HCT116 (cell line): ENCODE data around the gene EIF4E1B. TPM values are rescaled to one million over a fixed set of nuclear protein-coding genes. Genes with fewer than 3 reads are reported as not detected.

Experiments
- ATAC-seq: fragments of 200-7000 bp; cut with Tn5 transposase; 2 replicates; pipeline ENCODE4 v1.9.1; 2020; ENCODE audit warnings: mild to moderate bottlenecking, moderate library complexity
- BruUV-seq: library from RNA; stranded (reverse); fragments of 400-500 nt; replicated peaks from 2 replicates; lab custom pipeline; 2021; lab: Mats Ljungman, UMichigan
- CTCF ChIA-PET: fragments of 300-600 bp; sonication (Branson Sonifier 250); formaldehyde crosslinking; loops from one replicate; lab custom pipeline; 2021; ENCODE audit warnings: antibody characterized with exemption; lab: Charles Lee
- POLR2A ChIA-PET: fragments of 300-600, 350-600 bp; sonication (Branson Sonifier 250); formaldehyde crosslinking; loops from one replicate; lab custom pipeline; 2021; ENCODE audit warnings: antibody characterized with exemption; lab: Charles Lee
- RAD21 ChIA-PET, 2 experiments: fragments of 300-600 bp; sonication (Branson Sonifier 250); formaldehyde crosslinking; loops; one replicate each; lab custom pipeline; 2023; ENCODE audit warnings: low total read pairs in 2 of 2; ENCODE audit not compliant: uncharacterized antibody in 2 of 2, unreplicated experiment in 2 of 2, low non-redundant PET in 1 of 2; lab: Charles Lee
- DNase-seq: peaks from one replicate; pipeline ENCODE4 v3.0.0-alpha.2; 2010; ENCODE audit warnings: low read depth, low spot score
- H2AFZ ChIP-seq: fragments of 200-600 bp; shearing (Covaris generic), sonication (generic); 2 replicates; pipeline ENCODE4 v1.6.1; 2017; ENCODE audit warnings: low read depth, mixed run types, mixed read lengths, antibody characterized with exemption, low read length; ENCODE audit not compliant: poor library complexity, severe bottlenecking
- H3K27ac ChIP-seq: 2 replicates; pipeline ENCODE4 v1.5.1; 2012; ENCODE audit warnings: low read depth, low read length
- H3K27me3 ChIP-seq: fragments of 200-600 bp; sonication (generic); 2 replicates; pipeline ENCODE4 v1.6.1; 2016; ENCODE audit warnings: mixed run types, low read length, mixed read lengths; ENCODE audit not compliant: insufficient read depth
- H3K36me3 ChIP-seq, 2 experiments: fragments of 200-500 bp in 1 of 2; fragments of 200-600 bp in 1 of 2; sonication (Bioruptor generic) in 1 of 2; sonication (generic) in 1 of 2; 2 replicates each; pipeline versions ENCODE4 v1.5.1 to v1.6.1; 2014 to 2016; ENCODE audit warnings: low read length in 2 of 2, inconsistent platforms in 1 of 2, mixed read lengths in 1 of 2, mixed run types in 1 of 2; ENCODE audit not compliant: insufficient read depth in 2 of 2, control insufficient read depth in 1 of 2
- H3K4me1 ChIP-seq, 2 experiments: fragments of 200-600 bp in 1 of 2; sonication (generic) in 1 of 2; 2 replicates each; pipeline versions ENCODE4 v1.5.1 to v1.6.1; 2012 to 2017; ENCODE audit warnings: low read length in 2 of 2, inconsistent platforms in 1 of 2, mild to moderate bottlenecking in 1 of 2, mixed read lengths in 1 of 2, mixed run types in 1 of 2, moderate library complexity in 1 of 2; ENCODE audit not compliant: insufficient read depth in 2 of 2, control insufficient read depth in 1 of 2
- H3K4me2 ChIP-seq: fragments of 200-600 bp; sonication (generic); 2 replicates; pipeline ENCODE4 v1.6.1; 2017; ENCODE audit warnings: mixed run types, low read length, mixed read lengths
- H3K4me3 ChIP-seq, 2 experiments: fragments of 200-600 bp in 1 of 2; sonication (generic) in 1 of 2; replicated peaks in 1 of 2; 2 replicates each; pipeline ENCODE4 v1.5.1; 2011 to 2016; ENCODE audit warnings: low read length in 2 of 2, control low read depth in 1 of 2, low read depth in 1 of 2, mild to moderate bottlenecking in 1 of 2, mixed read lengths in 1 of 2, mixed run types in 1 of 2
- H3K79me2 ChIP-seq: fragments of 200-600 bp; sonication (generic); 2 replicates; pipeline ENCODE4 v1.6.1; 2017; ENCODE audit warnings: mild to moderate bottlenecking, mixed run types, low read length, moderate library complexity, mixed read lengths; ENCODE audit not compliant: insufficient read depth
- H3K9ac ChIP-seq: fragments of 200-600 bp; sonication (generic); 2 replicates; pipeline ENCODE4 v1.6.1; 2016; ENCODE audit warnings: low read length, mixed read lengths
- H3K9me2 ChIP-seq: fragments of 200-600 bp; sonication (generic), shearing (Covaris generic); 2 replicates; pipeline ENCODE4 v1.6.1; 2017; ENCODE audit warnings: mixed run types, mild to moderate bottlenecking, moderate library complexity; ENCODE audit not compliant: insufficient read depth
- H3K9me3 ChIP-seq, 2 experiments: fragments of 200-500 bp in 1 of 2; fragments of 200-600 bp in 1 of 2; sonication (Bioruptor generic) in 1 of 2; sonication (generic) in 1 of 2; 2 replicates each; pipeline ENCODE4 v1.6.1; 2014 to 2017; ENCODE audit warnings: low read length in 2 of 2, mixed read lengths in 2 of 2, inconsistent platforms in 1 of 2, low read depth in 1 of 2, mild to moderate bottlenecking in 1 of 2, mixed run types in 1 of 2, moderate library complexity in 1 of 2; ENCODE audit not compliant: control insufficient read depth in 1 of 2, insufficient read depth in 1 of 2
- H4K20me1 ChIP-seq: fragments of 200-600 bp; sonication (generic), shearing (Covaris generic); 2 replicates; pipeline ENCODE4 v1.6.1; 2017; ENCODE audit warnings: mixed run types, mild to moderate bottlenecking, moderate library complexity; ENCODE audit not compliant: insufficient read depth
- ATF3 ChIP-seq: IDR thresholded peaks from 2 replicates; pipeline ENCODE4 v1.6.1; 2012
- CBX3 ChIP-seq: IDR thresholded peaks from 2 replicates; pipeline ENCODE4 v1.6.1; 2012; ENCODE audit warnings: low read depth
- CEBPB ChIP-seq: IDR thresholded peaks from 2 replicates; pipeline ENCODE4 v1.6.1; 2012; ENCODE audit warnings: low read depth
- CTCF ChIP-seq, 3 experiments: fragments of 200-600 bp in 1 of 3; sonication (generic) in 1 of 3; IDR thresholded peaks in 2 of 3; conservative IDR thresholded peaks in 1 of 3; 2 replicates each; pipeline ENCODE4 v1.5.1; 2012 to 2017; ENCODE audit warnings: low read depth in 2 of 3, low read length in 2 of 3, antibody characterized with exemption in 1 of 3, borderline replicate concordance in 1 of 3, control low read depth in 1 of 3, mild to moderate bottlenecking in 1 of 3, mixed read lengths in 1 of 3, mixed run types in 1 of 3, moderate library complexity in 1 of 3; ENCODE audit not compliant: insufficient read depth in 1 of 3
- EGR1 ChIP-seq: IDR thresholded peaks from 2 replicates; pipeline ENCODE4 v1.6.1; 2012; ENCODE audit warnings: low read depth
- ELF1 ChIP-seq: IDR thresholded peaks from 2 replicates; pipeline ENCODE4 v1.6.1; 2012; ENCODE audit warnings: low read depth, borderline replicate concordance
- EZH2 ChIP-seq: fragments of 200-600 bp; sonication (generic); IDR thresholded peaks from 2 replicates; pipeline ENCODE4 v1.6.1; 2017; ENCODE audit warnings: antibody characterized with exemption, mixed run types
- EZH2phosphoT487 ChIP-seq: fragments of 200-600 bp; IDR thresholded peaks from 2 replicates; pipeline ENCODE4 v1.6.1; 2018; ENCODE audit warnings: antibody characterized with exemption, borderline replicate concordance
- FOSL1 ChIP-seq: IDR thresholded peaks from 2 replicates; pipeline ENCODE4 v1.6.1; 2012; ENCODE audit warnings: low read depth
- JUND ChIP-seq: IDR thresholded peaks from 2 replicates; pipeline ENCODE4 v1.6.1; 2012
- POLR2A ChIP-seq: IDR thresholded peaks from 2 replicates; pipeline ENCODE4 v1.7.0; 2011; ENCODE audit warnings: borderline replicate concordance; ENCODE audit not compliant: insufficient read depth, insufficient read length; ENCODE audit errors: extremely low read depth
- SP1 ChIP-seq: IDR thresholded peaks from 2 replicates; pipeline ENCODE4 v1.6.1; 2012; ENCODE audit warnings: low read depth
- SRF ChIP-seq: IDR thresholded peaks from 2 replicates; pipeline ENCODE4 v1.6.1; 2012; ENCODE audit warnings: low read depth
- YY1 ChIP-seq: IDR thresholded peaks from 2 replicates; pipeline ENCODE4 v1.6.1; 2011; ENCODE audit warnings: low read length, low read depth, moderate library complexity, mild to moderate bottlenecking; ENCODE audit not compliant: insufficient replicate concordance; ENCODE audit errors: extremely low read depth
- ZBTB33 ChIP-seq: IDR thresholded peaks from 2 replicates; pipeline ENCODE4 v1.6.1; 2011; ENCODE audit warnings: mild to moderate bottlenecking, low read length, moderate library complexity; ENCODE audit not compliant: insufficient replicate concordance; ENCODE audit errors: extremely low read depth
- ZFX ChIP-seq: fragments of 450-650 bp; IDR thresholded peaks from 2 replicates; pipeline ENCODE4 v1.6.1; 2017
- intact Hi-C: fragments of 100-400 bp; cut with micrococcal nuclease; formaldehyde crosslinking; loops from 2 replicates; pipeline ENCODE4 v1.10.0; 2022
- total RNA-seq: library from RNA; stranded (reverse); gene quantifications from one replicate; pipeline ENCODE4 v1.2.1, GENCODE V29; 2021; ENCODE audit not compliant: unreplicated experiment
- TF ChIP-seq, protein P1 (sequence below): IDR thresholded peaks from 2 replicates; pipeline ENCODE4 v1.6.1; 2012
- TF ChIP-seq, protein P2 (sequence below): IDR thresholded peaks from 2 replicates; pipeline ENCODE4 v1.6.1; 2012; ENCODE audit warnings: low read depth

Gene EIF4E1B
- total RNA-seq, 1 experiment from 2014 or later = 0.07 TPM

DNA sequence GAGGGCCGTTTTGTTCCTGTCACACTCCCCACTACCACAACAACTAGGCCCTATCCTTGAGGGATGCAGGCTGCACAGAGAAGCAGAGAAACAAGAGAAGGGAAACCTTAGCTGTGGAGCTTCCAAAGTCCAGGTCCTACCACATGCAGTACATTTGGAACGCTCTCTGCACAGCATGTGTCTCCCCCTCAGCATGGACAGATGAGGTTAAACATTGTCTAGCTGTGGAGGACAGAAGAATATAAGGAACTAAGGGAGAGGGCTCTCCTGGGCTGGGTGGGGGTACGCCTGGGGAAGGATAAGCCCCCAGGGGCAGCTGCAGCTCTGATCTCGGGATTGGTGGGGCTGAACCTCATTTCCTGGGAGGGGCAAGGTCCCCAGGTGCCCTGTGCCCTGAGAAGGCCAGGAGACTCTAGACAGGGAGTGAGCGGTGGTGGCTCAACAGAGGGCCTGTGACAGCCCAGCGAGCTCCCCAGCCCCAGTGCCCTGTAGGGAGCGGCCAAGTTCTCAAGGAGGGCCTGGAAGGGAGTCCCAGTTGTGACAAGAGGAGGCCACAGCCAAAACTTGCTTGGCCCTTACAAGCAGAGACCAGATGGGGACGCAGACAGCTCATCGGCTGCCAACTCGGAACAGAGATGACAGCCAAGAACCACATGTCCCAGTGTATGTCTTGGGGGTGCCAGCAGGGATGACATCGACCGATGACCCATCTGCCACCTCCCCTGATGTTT, 46.9 kb downstream of the EIF4E1B start:
- Histone ChIP-seq H3K36me3 (no peaks in the 10 kb centered on the region), H3K4me1 (peaks cover 7 to 16% of the 10 kb centered on the region in 2 experiments), H2AFZ (no peak overlapping the region), H3K4me2 (no peak overlapping the region), H3K27me3 (peaks cover 2% of the 10 kb centered on the region; the same call in 1 of the 2 replicates), H3K9me2 (no peaks in the 10 kb centered on the region), H3K79me2 (no peaks in the 10 kb centered on the region), H3K9me3 (no peaks in the 10 kb centered on the region)
- ChIA-PET POLR2A (no interaction called here), CTCF (interaction anchor here (1.2 to 1.9 kb wide), 2 partner anchors 9 to 17 kb away, joined by 4 to 10 read pairs; no protein-coding TSS in a partner anchor)
- ATAC-seq = no peak
- BruUV-seq = no TSS peak
- intact Hi-C loops = loop anchor here (5.0 kb wide), 1 partner anchor 270 kb away; no protein-coding TSS in a partner anchor
- TF ChIP-seq ELF1 (no peak), SRF (no peak), SP1 (no peak), EZH2phosphoT487 (no peak), FOSL1 (no peak), POLR2A (no peak), JUND (no peak), CEBPB (no peak), ATF3 (no peak), ZFX (no peak), ZBTB33 (no peak), CTCF (IDR thresholded peaks at IDR 0.05 in 2 of 3, conservative IDR thresholded peaks at IDR 0.05 in 1 of 3; ENCODE audit: borderline replicate concordance in 1 of 3, insufficient read depth in 1 of 3, low read depth in 2 of 3, low read length in 2 of 3) (no peak), EGR1 (no peak), CBX3 (no peak), EZH2 (no peak), YY1 (no peak)
- TF ChIP-seq, protein P1, sequence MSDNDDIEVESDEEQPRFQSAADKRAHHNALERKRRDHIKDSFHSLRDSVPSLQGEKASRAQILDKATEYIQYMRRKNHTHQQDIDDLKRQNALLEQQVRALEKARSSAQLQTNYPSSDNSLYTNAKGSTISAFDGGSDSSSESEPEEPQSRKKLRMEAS = no peak
- TF ChIP-seq, protein P2, sequence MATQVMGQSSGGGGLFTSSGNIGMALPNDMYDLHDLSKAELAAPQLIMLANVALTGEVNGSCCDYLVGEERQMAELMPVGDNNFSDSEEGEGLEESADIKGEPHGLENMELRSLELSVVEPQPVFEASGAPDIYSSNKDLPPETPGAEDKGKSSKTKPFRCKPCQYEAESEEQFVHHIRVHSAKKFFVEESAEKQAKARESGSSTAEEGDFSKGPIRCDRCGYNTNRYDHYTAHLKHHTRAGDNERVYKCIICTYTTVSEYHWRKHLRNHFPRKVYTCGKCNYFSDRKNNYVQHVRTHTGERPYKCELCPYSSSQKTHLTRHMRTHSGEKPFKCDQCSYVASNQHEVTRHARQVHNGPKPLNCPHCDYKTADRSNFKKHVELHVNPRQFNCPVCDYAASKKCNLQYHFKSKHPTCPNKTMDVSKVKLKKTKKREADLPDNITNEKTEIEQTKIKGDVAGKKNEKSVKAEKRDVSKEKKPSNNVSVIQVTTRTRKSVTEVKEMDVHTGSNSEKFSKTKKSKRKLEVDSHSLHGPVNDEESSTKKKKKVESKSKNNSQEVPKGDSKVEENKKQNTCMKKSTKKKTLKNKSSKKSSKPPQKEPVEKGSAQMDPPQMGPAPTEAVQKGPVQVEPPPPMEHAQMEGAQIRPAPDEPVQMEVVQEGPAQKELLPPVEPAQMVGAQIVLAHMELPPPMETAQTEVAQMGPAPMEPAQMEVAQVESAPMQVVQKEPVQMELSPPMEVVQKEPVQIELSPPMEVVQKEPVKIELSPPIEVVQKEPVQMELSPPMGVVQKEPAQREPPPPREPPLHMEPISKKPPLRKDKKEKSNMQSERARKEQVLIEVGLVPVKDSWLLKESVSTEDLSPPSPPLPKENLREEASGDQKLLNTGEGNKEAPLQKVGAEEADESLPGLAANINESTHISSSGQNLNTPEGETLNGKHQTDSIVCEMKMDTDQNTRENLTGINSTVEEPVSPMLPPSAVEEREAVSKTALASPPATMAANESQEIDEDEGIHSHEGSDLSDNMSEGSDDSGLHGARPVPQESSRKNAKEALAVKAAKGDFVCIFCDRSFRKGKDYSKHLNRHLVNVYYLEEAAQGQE = no peak
- TF ChIP-seq, all 23 proteins: peak for 0
- no peak for DNase-seq
- no peak overlapping the region for H3K4me3 ChIP-seq
- no peak overlapping the region for H3K9ac ChIP-seq
- RAD21 ChIA-PET = no interaction called here
- no peaks in the 10 kb centered on the region for H4K20me1 ChIP-seq
- no peak overlapping the region for H3K27ac ChIP-seq
